ENCODE data around the gene HBZ.

- TF ChIP-seq YY1 (IDR thresholded peaks at IDR 0.05; ENCODE audit: insufficient read depth, insufficient read length) (no peak), ZNF274 (IDR thresholded peaks at IDR 0.05; ENCODE audit: low read depth, low read length) (no peak)
Measured at GRCh38 chr16:181565-182021, 29.1 kb downstream of the HBZ start.

Measured in NT2/D1 (cell line).